H1 (cell line): Measurements from ENCODE around the gene BCL2L1.

Experiments used
- CHD1 ChIP-seq: IDR thresholded peaks from 2 replicates; pipeline ENCODE4 v1.6.1; 2012; ENCODE audit warnings: low read depth, low read length, improper control_type of control experiment
- GABPA ChIP-seq: IDR thresholded peaks from 2 replicates; pipeline ENCODE4 v1.6.1; 2011; ENCODE audit warnings: mild to moderate bottlenecking, low read length, moderate library complexity, borderline replicate concordance; ENCODE audit not compliant: insufficient read depth
- POLR2A ChIP-seq, 2 experiments: IDR thresholded peaks; 1 replicate in 1 of 2; 2 replicates in 1 of 2; pipeline ENCODE4 v1.6.1; 2011; ENCODE audit warnings: low read depth in 2 of 2, low read length in 2 of 2, mild to moderate bottlenecking in 2 of 2; ENCODE audit errors: control extremely low read depth in 1 of 2
- RFX5 ChIP-seq: IDR thresholded peaks from 2 replicates; pipeline ENCODE4 v1.6.1; 2011; ENCODE audit warnings: low read depth, low read length, improper control_type of control experiment, borderline replicate concordance
- SP2 ChIP-seq: IDR thresholded peaks from 2 replicates; pipeline ENCODE4 v1.6.1; 2012; ENCODE audit warnings: mild to moderate bottlenecking, low read length, inconsistent platforms
- SRF ChIP-seq: IDR thresholded peaks from 2 replicates; pipeline ENCODE4 v1.6.1; 2011; ENCODE audit warnings: mild to moderate bottlenecking, low read depth, low read length, moderate library complexity
- TAF1 ChIP-seq: IDR thresholded peaks from 2 replicates; pipeline ENCODE4 v1.6.1; 2011; ENCODE audit warnings: mild to moderate bottlenecking, low read depth, low read length
- TBP ChIP-seq: IDR thresholded peaks from 2 replicates; pipeline ENCODE4 v1.6.1; 2011; ENCODE audit warnings: low read depth, low read length, improper control_type of control experiment
- YY1 ChIP-seq: IDR thresholded peaks from 2 replicates; pipeline ENCODE4 v1.6.1; 2011; ENCODE audit warnings: low read depth, mild to moderate bottlenecking, low read length
- TF ChIP-seq, protein P1 (sequence below), 3 experiments: IDR thresholded peaks; 1 replicate in 2 of 3; 2 replicates in 1 of 3; pipeline versions ENCODE4 v1.5.1 to v1.6.1; 2011; ENCODE audit warnings: low read length in 3 of 3, mild to moderate bottlenecking in 3 of 3, inconsistent platforms in 2 of 3, low read depth in 1 of 3, moderate library complexity in 1 of 3; ENCODE audit not compliant: insufficient read depth in 1 of 3; ENCODE audit errors: control extremely low read depth in 1 of 3

DNA sequence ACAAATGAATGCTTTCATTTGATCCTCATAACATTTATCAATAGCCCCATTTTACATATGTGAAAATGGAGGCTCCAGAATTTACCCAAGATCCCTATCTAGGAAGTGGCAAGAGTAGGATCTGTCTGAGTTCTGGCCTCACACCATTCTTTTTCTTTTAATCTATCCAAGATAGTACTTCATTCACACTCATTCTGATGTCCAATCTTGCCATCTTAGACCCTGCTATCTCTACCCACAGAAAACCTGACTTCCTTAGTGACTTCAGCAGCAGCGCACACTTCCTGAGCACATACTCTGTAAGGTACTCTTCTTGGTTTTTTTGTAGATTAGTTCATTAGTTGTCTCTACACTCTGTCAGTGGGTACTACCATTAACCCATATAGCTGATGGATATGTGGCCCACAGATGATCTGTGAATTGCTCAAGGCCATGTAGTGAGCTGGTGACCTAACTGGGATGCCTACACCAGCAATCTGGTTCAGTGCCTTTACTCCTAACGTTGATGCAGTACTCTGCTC, 48.7 kb downstream of the BCL2L1 start:
- TF ChIP-seq TAF1: no peak
- no peak for TF ChIP-seq SP2
- TF ChIP-seq, protein P1, sequence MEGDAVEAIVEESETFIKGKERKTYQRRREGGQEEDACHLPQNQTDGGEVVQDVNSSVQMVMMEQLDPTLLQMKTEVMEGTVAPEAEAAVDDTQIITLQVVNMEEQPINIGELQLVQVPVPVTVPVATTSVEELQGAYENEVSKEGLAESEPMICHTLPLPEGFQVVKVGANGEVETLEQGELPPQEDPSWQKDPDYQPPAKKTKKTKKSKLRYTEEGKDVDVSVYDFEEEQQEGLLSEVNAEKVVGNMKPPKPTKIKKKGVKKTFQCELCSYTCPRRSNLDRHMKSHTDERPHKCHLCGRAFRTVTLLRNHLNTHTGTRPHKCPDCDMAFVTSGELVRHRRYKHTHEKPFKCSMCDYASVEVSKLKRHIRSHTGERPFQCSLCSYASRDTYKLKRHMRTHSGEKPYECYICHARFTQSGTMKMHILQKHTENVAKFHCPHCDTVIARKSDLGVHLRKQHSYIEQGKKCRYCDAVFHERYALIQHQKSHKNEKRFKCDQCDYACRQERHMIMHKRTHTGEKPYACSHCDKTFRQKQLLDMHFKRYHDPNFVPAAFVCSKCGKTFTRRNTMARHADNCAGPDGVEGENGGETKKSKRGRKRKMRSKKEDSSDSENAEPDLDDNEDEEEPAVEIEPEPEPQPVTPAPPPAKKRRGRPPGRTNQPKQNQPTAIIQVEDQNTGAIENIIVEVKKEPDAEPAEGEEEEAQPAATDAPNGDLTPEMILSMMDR (IDR thresholded peaks at IDR 0.05; ENCODE audit: control extremely low read depth in 1 of 3, insufficient read depth in 1 of 3, low read depth in 1 of 3, low read length in 3 of 3): no peak
- no peak for TF ChIP-seq GABPA
- no peak for TF ChIP-seq SRF
- TF ChIP-seq CHD1: no peak
- no peak for TF ChIP-seq POLR2A (IDR thresholded peaks at IDR 0.05; ENCODE audit: control extremely low read depth in 1 of 2, low read depth in 2 of 2, low read length in 2 of 2)
- TF ChIP-seq RFX5: no peak
- no peak for TF ChIP-seq YY1
- no peak for TF ChIP-seq TBP
